ENCODE data around the gene CAMSAP1.

- TF ChIP-seq POLR2AphosphoS5 (IDR thresholded peaks at IDR 0.05) (no peak), TAF1 (IDR thresholded peaks at IDR 0.05; ENCODE audit: low read depth) (no peak), CTCF (IDR thresholded peaks at IDR 0.05; ENCODE audit: poor library complexity, severe bottlenecking) (no peak)
Observed at GRCh38 chr9:135771401-135772051, 135.8 kb downstream of the CAMSAP1 start.

Measured in neural cell (in vitro differentiated cells).